ENCODE data around the gene MLLT10.

DNA sequence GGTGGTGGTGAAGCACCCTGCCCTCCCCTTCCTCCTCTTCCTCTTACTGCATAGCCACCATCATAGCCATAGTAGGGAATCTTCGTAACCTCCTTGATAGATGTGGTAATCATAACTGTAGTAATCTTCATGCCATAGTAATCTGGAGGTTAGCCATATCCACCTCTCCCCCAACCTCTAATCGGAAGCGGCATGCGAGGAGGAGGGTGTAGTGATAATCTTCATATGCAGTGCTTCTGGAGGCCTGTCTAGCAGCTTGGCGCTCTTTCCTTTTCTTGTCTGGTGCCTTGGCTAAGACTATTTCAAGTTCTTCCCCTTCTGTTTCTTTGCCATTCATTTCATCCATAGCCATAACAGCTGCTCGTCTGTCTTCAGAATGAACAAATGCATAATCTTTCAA is 90.9 kb downstream of the MLLT10 start:
- TF ChIP-seq, protein P1, sequence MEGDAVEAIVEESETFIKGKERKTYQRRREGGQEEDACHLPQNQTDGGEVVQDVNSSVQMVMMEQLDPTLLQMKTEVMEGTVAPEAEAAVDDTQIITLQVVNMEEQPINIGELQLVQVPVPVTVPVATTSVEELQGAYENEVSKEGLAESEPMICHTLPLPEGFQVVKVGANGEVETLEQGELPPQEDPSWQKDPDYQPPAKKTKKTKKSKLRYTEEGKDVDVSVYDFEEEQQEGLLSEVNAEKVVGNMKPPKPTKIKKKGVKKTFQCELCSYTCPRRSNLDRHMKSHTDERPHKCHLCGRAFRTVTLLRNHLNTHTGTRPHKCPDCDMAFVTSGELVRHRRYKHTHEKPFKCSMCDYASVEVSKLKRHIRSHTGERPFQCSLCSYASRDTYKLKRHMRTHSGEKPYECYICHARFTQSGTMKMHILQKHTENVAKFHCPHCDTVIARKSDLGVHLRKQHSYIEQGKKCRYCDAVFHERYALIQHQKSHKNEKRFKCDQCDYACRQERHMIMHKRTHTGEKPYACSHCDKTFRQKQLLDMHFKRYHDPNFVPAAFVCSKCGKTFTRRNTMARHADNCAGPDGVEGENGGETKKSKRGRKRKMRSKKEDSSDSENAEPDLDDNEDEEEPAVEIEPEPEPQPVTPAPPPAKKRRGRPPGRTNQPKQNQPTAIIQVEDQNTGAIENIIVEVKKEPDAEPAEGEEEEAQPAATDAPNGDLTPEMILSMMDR (conservative IDR thresholded peaks at IDR 0.05; ENCODE audit: low read depth, low read length): no peak
- no peak for TF ChIP-seq EZH2 (IDR thresholded peaks at IDR 0.05; ENCODE audit: borderline replicate concordance, low read depth, low read length, poor library complexity, severe bottlenecking)
